Progenitor cell of endocrine pancreas (in vitro differentiated cells): ENCODE results near the gene TEX2. TPM values are rescaled to one million over a fixed set of nuclear protein-coding genes. Genes with fewer than 3 reads are reported as not detected.
A peak's percentile ranks its signal among the peaks of the same experiment; 100 is the strongest.

Source experiments
- DNase-seq: peaks from one replicate; pipeline ENCODE4 v3.0.0; 2021; ENCODE audit warnings: low spot score; ENCODE audit not compliant: unreplicated experiment
- H3K27ac Mint-ChIP-seq: 2 replicates; pipeline ENCODE4 v1.8.0; 2021; ENCODE audit warnings: mild to moderate bottlenecking, moderate library complexity, mixed read lengths
- H3K27me3 Mint-ChIP-seq: 2 replicates; pipeline ENCODE4 v1.8.0; 2021; ENCODE audit warnings: mixed read lengths
- H3K36me3 Mint-ChIP-seq: 2 replicates; pipeline ENCODE4 v1.8.0; 2022; ENCODE audit warnings: mixed read lengths; ENCODE audit not compliant: insufficient read depth
- H3K4me1 Mint-ChIP-seq: 2 replicates; pipeline ENCODE4 v1.8.0; 2021; ENCODE audit warnings: low read depth, mixed read lengths
- H3K4me3 Mint-ChIP-seq: 2 replicates; pipeline ENCODE4 v1.8.0; 2021; ENCODE audit warnings: low read depth, mild to moderate bottlenecking, moderate library complexity, mixed read lengths
- H3K9me3 Mint-ChIP-seq: 2 replicates; pipeline ENCODE4 v1.8.0; 2021; ENCODE audit warnings: low read depth, mixed read lengths
- CTCF ChIP-seq: fragments of 200-600 bp; sonication (generic); IDR thresholded peaks from one replicate; pipeline ENCODE4 v1.5.0; 2021; ENCODE audit warnings: antibody characterized with exemption, mild to moderate bottlenecking; ENCODE audit not compliant: unreplicated experiment
- long read RNA-seq: library from polyadenylated mRNA; unstranded; transcript quantifications from one replicate; pipeline ENCODE4 v2.0.0, GENCODE V29; 2020
- total RNA-seq: library from RNA; stranded (reverse); gene quantifications from 2 replicates; pipeline ENCODE4 v1.2.1, GENCODE V29; 2021

TEX2 gene
- total RNA-seq, result 30.2 and 31.5 TPM in 2 replicates
- long read RNA-seq, full-length matches to known transcripts, result 6 of 41 reads
- long read RNA-seq, partial matches to known transcripts, result 28 of 41 reads
- long read RNA-seq, other reads (novel, unspliced or antisense), result 7 of 41 reads

GRCh38 chr17:64263000-64263766 is at the start of gene TEX2:
TSS of gene TEX2 (minus strand) at chr17:64263260. CDS start at chr17:64214217, 49,043 bp downstream.
- Mint-ChIP-seq H3K4me3 (peak within 1 kb of the TSS; percentile 87), H3K36me3 (no peaks in the 10 kb centered on the region), H3K9me3 (no peaks in the 10 kb centered on the region), H3K4me1 (peaks cover 36% of the 10 kb centered on the region), H3K27me3 (peaks cover 7% of the 10 kb centered on the region), H3K27ac (peak within 1 kb of the TSS; percentile 98)
- no peak for TF ChIP-seq CTCF
- DNase-seq, result peak; percentile 79

- H3K4me1 Mint-ChIP-seq, result peaks cover 3% of the 10 kb centered on the region
- H3K4me3 Mint-ChIP-seq, result no peak overlapping the region
- no peaks in the 10 kb centered on the region for H3K27me3 Mint-ChIP-seq
- no peak overlapping the region for H3K27ac Mint-ChIP-seq
- TF ChIP-seq CTCF, result no peak
- DNase-seq, result no peak
- H3K36me3 Mint-ChIP-seq, result no peaks in the 10 kb centered on the region
- H3K9me3 Mint-ChIP-seq, result no peaks in the 10 kb centered on the region
Measured at GRCh38 chr17:64309710-64310109, 46.6 kb upstream of the TEX2 start.

- Mint-ChIP-seq H3K27me3 (no peaks in the 10 kb centered on the region), H3K36me3 (no peaks in the 10 kb centered on the region), H3K4me1 (peaks cover 6% of the 10 kb centered on the region), H3K9me3 (no peaks in the 10 kb centered on the region), H3K27ac (no peak overlapping the region), H3K4me3 (no peak overlapping the region)
- DNase-seq, result no peak
- no peak for TF ChIP-seq CTCF
Measured at GRCh38 chr17:64309021-64309420, 46.0 kb upstream of the TEX2 start.

GRCh38 chr17:64306850-64307463 is 43.9 kb upstream of the TEX2 start:
- peak; percentile 89 for TF ChIP-seq CTCF
- no peak overlapping the region for H3K4me3 Mint-ChIP-seq
- no peaks in the 10 kb centered on the region for H3K36me3 Mint-ChIP-seq

GRCh38 chr17:64304551-64304950 is 41.5 kb upstream of the TEX2 start:
- TF ChIP-seq CTCF, result no peak
- no peak overlapping the region for H3K4me3 Mint-ChIP-seq
- H3K36me3 Mint-ChIP-seq, result no peaks in the 10 kb centered on the region
- no peaks in the 10 kb centered on the region for H3K27me3 Mint-ChIP-seq
- peak overlapping the region; percentile 83 for H3K27ac Mint-ChIP-seq
- H3K4me1 Mint-ChIP-seq, result peaks cover 25% of the 10 kb centered on the region
- H3K9me3 Mint-ChIP-seq, result no peaks in the 10 kb centered on the region
- DNase-seq, result no peak

More at GRCh38 chr17:64306850-64307463, 43.9 kb upstream of the TEX2 start:
- peak; percentile 42 for DNase-seq
- Mint-ChIP-seq H3K27ac (no peak overlapping the region), H3K9me3 (no peaks in the 10 kb centered on the region), H3K4me1 (peaks cover 12% of the 10 kb centered on the region), H3K27me3 (no peaks in the 10 kb centered on the region)
